ENCODE data around the gene MIEF1.
A peak's percentile ranks its signal among the peaks of the same experiment; 100 is the strongest.

Gene MIEF1

GRCh38 chr22:39527481-39527961, 25.4 kb downstream of the MIEF1 start:
- H3K9me3 ChIP-seq (ENCODE audit: control insufficient read depth in 2 of 2, low read length in 2 of 2), result no peaks in the 10 kb centered on the region
- H3K36me3 ChIP-seq (ENCODE audit: control insufficient read depth in 2 of 2, insufficient read depth in 2 of 2, low read length in 2 of 2), result peaks cover 17 to 45% of the 10 kb centered on the region in 2 donors
- H3K4me3 ChIP-seq (ENCODE audit: low read length in 2 of 2), result peak overlapping the region in 1 of 2 donors; percentile 59
- H3K4me1 ChIP-seq (ENCODE audit: control insufficient read depth in 2 of 2, insufficient read depth in 2 of 2, low read length in 2 of 2), result peaks cover 59 to 60% of the 10 kb centered on the region in 2 donors
- peak overlapping the region in 1 of 2 donors; percentile 60 for H3K9ac ChIP-seq (ENCODE audit: low read depth in 1 of 2, low read length in 2 of 2)
- H3K27me3 ChIP-seq (ENCODE audit: control insufficient read depth in 2 of 2, insufficient read depth in 2 of 2, low read length in 2 of 2), result no peaks in the 10 kb centered on the region
- H3K27ac ChIP-seq (ENCODE audit: low read depth in 2 of 2, low read length in 2 of 2), result peak overlapping the region; percentile 81 to 89

- peaks cover 52 to 54% of the 10 kb centered on the region in 2 donors for H3K4me1 ChIP-seq (ENCODE audit: control insufficient read depth in 2 of 2, insufficient read depth in 2 of 2, low read length in 2 of 2)
- H3K9me3 ChIP-seq (ENCODE audit: control insufficient read depth in 2 of 2, low read length in 2 of 2), result no peaks in the 10 kb centered on the region
- H3K36me3 ChIP-seq (ENCODE audit: control insufficient read depth in 2 of 2, insufficient read depth in 2 of 2, low read length in 2 of 2), result peaks cover 14 to 39% of the 10 kb centered on the region in 2 donors
- peak overlapping the region; percentile 60 to 63 for H3K9ac ChIP-seq (ENCODE audit: low read depth in 1 of 2, low read length in 2 of 2)
- H3K4me3 ChIP-seq (ENCODE audit: low read length in 2 of 2), result peak overlapping the region; percentile 54 to 59
- peak overlapping the region; percentile 81 to 89 for H3K27ac ChIP-seq (ENCODE audit: low read depth in 2 of 2, low read length in 2 of 2)
- no peaks in the 10 kb centered on the region for H3K27me3 ChIP-seq (ENCODE audit: control insufficient read depth in 2 of 2, insufficient read depth in 2 of 2, low read length in 2 of 2)
Measured at GRCh38 chr22:39528080-39528661, 26.1 kb downstream of the MIEF1 start.

- Histone ChIP-seq H3K36me3 (ENCODE audit: control insufficient read depth in 2 of 2, insufficient read depth in 2 of 2, low read length in 2 of 2) (peaks cover 11 to 36% of the 10 kb centered on the region in 2 donors), H3K9ac (ENCODE audit: low read depth in 1 of 2, low read length in 2 of 2) (peak overlapping the region; percentile 60 to 63), H3K9me3 (ENCODE audit: control insufficient read depth in 2 of 2, low read length in 2 of 2) (no peaks in the 10 kb centered on the region), H3K4me1 (ENCODE audit: control insufficient read depth in 2 of 2, insufficient read depth in 2 of 2, low read length in 2 of 2) (peaks cover 49 to 50% of the 10 kb centered on the region in 2 donors), H3K27me3 (ENCODE audit: control insufficient read depth in 2 of 2, insufficient read depth in 2 of 2, low read length in 2 of 2) (no peaks in the 10 kb centered on the region), H3K27ac (ENCODE audit: low read depth in 2 of 2, low read length in 2 of 2) (peak overlapping the region; percentile 81 to 89), H3K4me3 (ENCODE audit: low read length in 2 of 2) (peak overlapping the region; percentile 54 to 59)
Measured at GRCh38 chr22:39528681-39529486, 26.8 kb downstream of the MIEF1 start.

GRCh38 chr22:39529487-39529851, 27.4 kb downstream of the MIEF1 start:
- Histone ChIP-seq H3K4me3 (ENCODE audit: low read length in 2 of 2) (peak overlapping the region; percentile 54 to 59), H3K4me1 (ENCODE audit: control insufficient read depth in 2 of 2, insufficient read depth in 2 of 2, low read length in 2 of 2) (peaks cover 45 to 48% of the 10 kb centered on the region in 2 donors), H3K36me3 (ENCODE audit: control insufficient read depth in 2 of 2, insufficient read depth in 2 of 2, low read length in 2 of 2) (peaks cover 5 to 30% of the 10 kb centered on the region in 2 donors), H3K9me3 (ENCODE audit: control insufficient read depth in 2 of 2, low read length in 2 of 2) (no peaks in the 10 kb centered on the region), H3K27me3 (ENCODE audit: control insufficient read depth in 2 of 2, insufficient read depth in 2 of 2, low read length in 2 of 2) (no peaks in the 10 kb centered on the region), H3K27ac (ENCODE audit: low read depth in 2 of 2, low read length in 2 of 2) (peak overlapping the region in 1 of 2 donors; percentile 89), H3K9ac (ENCODE audit: low read depth in 1 of 2, low read length in 2 of 2) (no peak overlapping the region)

GRCh38 chr22:39530116-39530515, 28.0 kb downstream of the MIEF1 start:
- Histone ChIP-seq H3K9me3 (ENCODE audit: control insufficient read depth in 2 of 2, low read length in 2 of 2) (no peaks in the 10 kb centered on the region), H3K4me3 (ENCODE audit: low read length in 2 of 2) (peak overlapping the region in 1 of 2 donors; percentile 20), H3K27ac (ENCODE audit: low read depth in 2 of 2, low read length in 2 of 2) (no peak overlapping the region), H3K36me3 (ENCODE audit: control insufficient read depth in 2 of 2, insufficient read depth in 2 of 2, low read length in 2 of 2) (peaks cover 3 to 26% of the 10 kb centered on the region in 2 donors), H3K4me1 (ENCODE audit: control insufficient read depth in 2 of 2, insufficient read depth in 2 of 2, low read length in 2 of 2) (peaks cover 47 to 52% of the 10 kb centered on the region in 2 donors), H3K27me3 (ENCODE audit: control insufficient read depth in 2 of 2, insufficient read depth in 2 of 2, low read length in 2 of 2) (no peaks in the 10 kb centered on the region), H3K9ac (ENCODE audit: low read depth in 1 of 2, low read length in 2 of 2) (no peak overlapping the region)

- peak overlapping the region in 1 of 2 donors; percentile 13 for H3K9ac ChIP-seq (ENCODE audit: low read depth in 1 of 2, low read length in 2 of 2)
- H3K4me1 ChIP-seq (ENCODE audit: control insufficient read depth in 2 of 2, insufficient read depth in 2 of 2, low read length in 2 of 2), result peaks cover 47 to 52% of the 10 kb centered on the region in 2 donors
- no peak overlapping the region for H3K27ac ChIP-seq (ENCODE audit: low read depth in 2 of 2, low read length in 2 of 2)
- H3K27me3 ChIP-seq (ENCODE audit: control insufficient read depth in 2 of 2, insufficient read depth in 2 of 2, low read length in 2 of 2), result no peaks in the 10 kb centered on the region
- peaks cover 3 to 21% of the 10 kb centered on the region in 2 donors for H3K36me3 ChIP-seq (ENCODE audit: control insufficient read depth in 2 of 2, insufficient read depth in 2 of 2, low read length in 2 of 2)
- H3K9me3 ChIP-seq (ENCODE audit: control insufficient read depth in 2 of 2, low read length in 2 of 2), result no peaks in the 10 kb centered on the region
- H3K4me3 ChIP-seq (ENCODE audit: low read length in 2 of 2), result peak overlapping the region in 1 of 2 donors; percentile 24
Measured at GRCh38 chr22:39530692-39531331, 28.7 kb downstream of the MIEF1 start.

- Histone ChIP-seq H3K9me3 (ENCODE audit: control insufficient read depth in 2 of 2, low read length in 2 of 2) (no peaks in the 10 kb centered on the region), H3K27ac (ENCODE audit: low read depth in 2 of 2, low read length in 2 of 2) (peak within 1 kb of the TSS; percentile 79 to 91), H3K27me3 (ENCODE audit: control insufficient read depth in 2 of 2, insufficient read depth in 2 of 2, low read length in 2 of 2) (no peaks in the 10 kb centered on the region), H3K4me1 (ENCODE audit: control insufficient read depth in 2 of 2, insufficient read depth in 2 of 2, low read length in 2 of 2) (peaks cover 44 to 45% of the 10 kb centered on the region in 2 donors), H3K36me3 (ENCODE audit: control insufficient read depth in 2 of 2, insufficient read depth in 2 of 2, low read length in 2 of 2) (peaks cover 3 to 21% of the 10 kb centered on the region in 2 donors), H3K4me3 (ENCODE audit: low read length in 2 of 2) (peak within 1 kb of the TSS; percentile 77 to 92), H3K9ac (ENCODE audit: low read depth in 1 of 2, low read length in 2 of 2) (peak within 1 kb of the TSS; percentile 91 to 96)
Measured at GRCh38 chr22:39532215-39533073, 30.4 kb downstream of the MIEF1 start, which contains the start of gene RPS19BP1. RPS19BP1 (minus strand) TSS chr22:39532748; CDS start chr22:39532738, 10 bp downstream.

- H3K36me3 ChIP-seq (ENCODE audit: control insufficient read depth in 2 of 2, insufficient read depth in 2 of 2, low read length in 2 of 2), result peaks cover 3 to 14% of the 10 kb centered on the region in 2 donors
- H3K4me1 ChIP-seq (ENCODE audit: control insufficient read depth in 2 of 2, insufficient read depth in 2 of 2, low read length in 2 of 2), result peaks cover 28% of the 10 kb centered on the region in 2 donors
- no peak overlapping the region for H3K9ac ChIP-seq (ENCODE audit: low read depth in 1 of 2, low read length in 2 of 2)
- no peaks in the 10 kb centered on the region for H3K9me3 ChIP-seq (ENCODE audit: control insufficient read depth in 2 of 2, low read length in 2 of 2)
- H3K4me3 ChIP-seq (ENCODE audit: low read length in 2 of 2), result no peak overlapping the region
- H3K27me3 ChIP-seq (ENCODE audit: control insufficient read depth in 2 of 2, insufficient read depth in 2 of 2, low read length in 2 of 2), result no peaks in the 10 kb centered on the region
- H3K27ac ChIP-seq (ENCODE audit: low read depth in 2 of 2, low read length in 2 of 2), result no peak overlapping the region
Measured at GRCh38 chr22:39534092-39534506, 32.0 kb downstream of the MIEF1 start.

- no peaks in the 10 kb centered on the region for H3K27me3 ChIP-seq (ENCODE audit: control insufficient read depth in 2 of 2, insufficient read depth in 2 of 2, low read length in 2 of 2)
- peak overlapping the region in 1 of 2 donors; percentile 32 for H3K9ac ChIP-seq (ENCODE audit: low read depth in 1 of 2, low read length in 2 of 2)
- H3K4me3 ChIP-seq (ENCODE audit: low read length in 2 of 2), result peak overlapping the region in 1 of 2 donors; percentile 50
- no peak overlapping the region for H3K27ac ChIP-seq (ENCODE audit: low read depth in 2 of 2, low read length in 2 of 2)
- H3K9me3 ChIP-seq (ENCODE audit: control insufficient read depth in 2 of 2, low read length in 2 of 2), result no peaks in the 10 kb centered on the region
- peaks cover 3 to 9% of the 10 kb centered on the region in 2 donors for H3K36me3 ChIP-seq (ENCODE audit: control insufficient read depth in 2 of 2, insufficient read depth in 2 of 2, low read length in 2 of 2)
- H3K4me1 ChIP-seq (ENCODE audit: control insufficient read depth in 2 of 2, insufficient read depth in 2 of 2, low read length in 2 of 2), result peaks cover 22% of the 10 kb centered on the region in 2 donors
Measured at GRCh38 chr22:39534591-39535356, 32.7 kb downstream of the MIEF1 start.

All from mucosa of rectum (tissue), 2 donors.